Stromal cell of bone marrow (primary cell): ENCODE data around the gene LEP.

Experiments used
- DNase-seq: peaks from one replicate; pipeline ENCODE4 v3.0.0-alpha.2; 2012; ENCODE audit warnings: low read depth

Gene LEP

GRCh38 chr7:128240696-128241386 is at the start of gene LEP:
LEP (plus strand) TSS chr7:128241278; CDS start chr7:128252019, 10,741 bp downstream.
- DNase-seq: no peak

- no peak for DNase-seq
Observed at GRCh38 chr7:128192497-128193142, 48.5 kb upstream of the LEP start.

DNA sequence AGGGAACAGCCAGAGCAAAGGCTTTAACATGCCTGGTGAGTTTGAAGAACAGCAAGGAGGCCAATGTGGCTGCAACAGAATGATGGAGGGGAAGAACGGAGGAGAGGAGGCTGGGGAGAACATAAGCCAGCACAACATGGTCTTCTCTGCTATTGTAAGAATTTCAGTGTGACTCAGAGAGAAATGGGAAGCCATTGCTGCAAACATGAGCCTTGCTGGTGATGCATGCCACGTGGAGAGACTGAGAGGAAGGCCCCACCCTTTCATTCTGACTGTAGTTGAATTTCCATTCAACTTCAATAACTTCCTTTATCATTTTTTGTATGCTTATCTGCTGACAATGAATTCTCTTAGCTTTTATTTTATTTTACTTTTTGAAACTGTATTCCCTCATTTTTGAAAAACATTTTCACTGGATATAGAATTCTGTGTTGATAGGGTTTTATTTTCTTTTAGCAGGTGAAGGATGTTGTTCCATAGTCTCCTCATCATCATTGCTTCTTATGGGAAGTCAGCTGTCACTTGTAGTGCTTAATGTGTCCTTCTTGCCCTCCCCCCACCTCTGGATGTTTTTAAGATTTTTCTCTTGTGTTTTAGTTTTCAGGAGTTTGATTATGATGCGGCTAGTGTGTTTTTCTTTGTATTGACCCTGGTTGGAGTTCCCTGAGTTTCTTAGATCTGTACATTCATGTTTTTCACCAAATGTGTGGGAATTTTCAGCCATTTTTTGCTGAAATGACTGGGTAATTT is 46.4 kb upstream of the LEP start:
- no peak for DNase-seq

- peak; percentile 21 for DNase-seq
Observed at GRCh38 chr7:128197589-128197988, 43.5 kb upstream of the LEP start.

- DNase-seq: no peak
Observed at GRCh38 chr7:128197989-128198580, 43.0 kb upstream of the LEP start.

- no peak for DNase-seq
Observed at GRCh38 chr7:128200376-128200775, 40.7 kb upstream of the LEP start.

GRCh38 chr7:128201067-128201689 is 39.9 kb upstream of the LEP start:
- no peak for DNase-seq

- no peak for DNase-seq
Observed at GRCh38 chr7:128201690-128202085, 39.4 kb upstream of the LEP start.

- no peak for DNase-seq
Observed at GRCh38 chr7:128202287-128202957, 38.7 kb upstream of the LEP start.

DNA sequence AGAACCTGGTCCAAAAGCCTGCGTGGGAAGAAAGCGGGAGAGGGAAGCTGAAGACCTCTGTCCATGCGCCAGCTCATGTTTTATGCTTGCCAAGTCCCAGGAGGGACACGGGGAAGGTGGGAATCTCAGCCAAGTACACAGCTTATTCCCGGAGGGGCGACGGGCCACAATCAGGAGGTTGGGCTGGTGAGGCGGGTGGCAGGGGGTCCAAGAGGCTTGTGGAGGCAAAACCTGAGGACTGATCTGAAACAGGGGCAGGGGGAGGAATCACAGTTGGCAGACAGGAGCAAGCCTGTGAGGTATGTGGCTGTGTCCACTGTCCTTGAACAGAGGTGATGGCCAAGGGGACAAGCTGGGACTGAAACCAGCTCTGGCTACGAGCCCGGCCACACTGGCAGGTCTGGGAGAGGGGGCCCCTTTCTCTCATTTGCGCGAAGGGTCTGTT is 38.0 kb upstream of the LEP start:
- no peak for DNase-seq

- no peak for DNase-seq
Observed at GRCh38 chr7:128203710-128204214, 37.3 kb upstream of the LEP start.

DNA sequence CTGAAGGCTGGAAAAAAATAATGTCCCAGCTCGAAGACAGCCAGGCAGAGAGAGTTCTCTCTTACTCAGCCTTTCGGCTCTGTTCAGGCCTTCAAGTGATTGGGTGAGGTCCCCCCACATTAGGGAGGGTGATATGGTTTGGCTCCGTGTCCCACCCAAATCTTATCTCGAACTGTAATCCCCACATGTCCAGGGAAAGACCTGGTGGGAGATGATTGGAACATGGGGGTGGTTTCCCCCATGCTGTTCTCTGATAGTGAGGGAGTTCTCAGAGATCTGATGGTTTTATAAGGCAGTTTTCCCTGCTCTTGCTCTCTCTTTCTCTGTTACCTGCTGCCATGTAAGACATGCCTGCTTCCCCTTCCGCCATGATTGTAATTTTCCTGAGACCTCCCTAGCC is 36.6 kb upstream of the LEP start:
- no peak for DNase-seq

DNA sequence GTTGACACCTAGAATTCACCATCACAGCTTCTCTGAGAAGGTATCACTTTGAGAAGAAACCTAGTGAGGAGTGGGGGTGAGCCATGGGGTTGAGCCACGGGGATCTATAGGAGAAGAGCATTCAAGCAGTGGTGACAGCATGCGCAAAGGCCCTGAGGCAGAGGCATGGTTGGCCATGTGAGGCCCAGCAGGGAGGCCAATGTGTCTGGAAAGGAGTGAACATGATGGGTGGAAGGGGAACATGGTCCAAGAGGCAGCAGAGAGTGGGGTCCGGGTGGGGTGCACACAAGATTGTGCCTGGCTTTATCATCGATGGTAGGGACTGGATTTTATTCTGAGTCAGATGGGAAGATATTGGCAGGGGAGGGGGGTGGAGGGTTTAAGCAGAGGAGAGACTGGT is 36.0 kb upstream of the LEP start:
- no peak for DNase-seq

DNA sequence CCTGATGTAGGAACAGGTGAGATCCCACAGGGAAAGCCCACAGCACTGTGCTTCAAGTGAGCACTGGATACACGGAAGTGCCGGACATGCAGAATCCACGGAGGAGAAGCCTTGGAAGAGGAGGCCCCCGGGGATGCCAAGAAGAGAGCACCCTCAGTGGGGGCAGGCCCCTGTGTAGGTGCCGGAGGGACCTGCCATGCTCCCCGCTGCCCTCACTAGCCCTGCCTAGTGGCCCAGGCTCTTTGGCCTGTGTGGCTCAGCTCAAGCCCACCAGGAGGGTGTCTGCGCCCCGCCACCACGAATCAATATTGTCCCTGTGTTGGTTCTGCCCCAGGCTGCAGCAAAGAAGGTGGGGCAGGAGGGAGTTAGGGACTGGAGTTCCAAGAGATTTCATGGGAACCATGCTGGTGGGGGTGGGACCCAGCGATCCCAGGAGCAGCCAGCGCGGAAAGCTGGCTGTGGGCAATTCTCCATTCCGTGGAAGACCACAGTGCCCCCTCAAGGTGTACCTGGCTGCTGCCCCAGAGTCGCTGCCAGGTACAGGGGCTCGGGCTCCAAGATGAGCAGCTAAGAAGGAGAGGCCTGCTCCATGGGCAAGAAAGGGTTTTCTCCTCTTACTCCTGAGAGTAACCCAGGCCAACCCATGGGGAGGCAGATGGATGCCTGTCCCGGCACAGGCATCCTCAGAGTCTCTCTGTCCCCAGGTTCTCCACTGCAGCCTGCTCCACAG is 34.9 kb upstream of the LEP start:
- no peak for DNase-seq

- no peak for DNase-seq
Observed at GRCh38 chr7:128206747-128207500, 34.2 kb upstream of the LEP start.

DNA sequence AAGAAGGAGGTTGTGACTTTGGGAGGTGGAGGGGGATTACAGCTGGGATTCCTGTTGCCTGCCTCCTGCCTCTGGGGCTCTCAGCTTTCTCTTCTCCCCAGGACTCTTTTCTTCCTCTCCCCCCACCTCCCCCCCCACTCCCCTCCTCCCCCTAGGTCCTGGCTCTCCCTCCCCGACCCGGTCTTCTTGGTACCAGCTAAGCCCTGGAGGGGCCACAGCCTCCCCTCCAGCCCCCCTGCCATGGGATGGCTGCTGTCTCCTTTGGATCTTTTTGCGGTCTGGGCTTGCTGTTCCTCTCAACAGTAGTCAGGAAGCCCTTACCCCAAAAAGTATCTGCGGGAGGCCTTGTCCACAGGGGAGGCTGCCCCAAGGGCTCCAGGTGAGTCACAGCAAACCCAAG is 33.5 kb upstream of the LEP start:
- no peak for DNase-seq

DNA sequence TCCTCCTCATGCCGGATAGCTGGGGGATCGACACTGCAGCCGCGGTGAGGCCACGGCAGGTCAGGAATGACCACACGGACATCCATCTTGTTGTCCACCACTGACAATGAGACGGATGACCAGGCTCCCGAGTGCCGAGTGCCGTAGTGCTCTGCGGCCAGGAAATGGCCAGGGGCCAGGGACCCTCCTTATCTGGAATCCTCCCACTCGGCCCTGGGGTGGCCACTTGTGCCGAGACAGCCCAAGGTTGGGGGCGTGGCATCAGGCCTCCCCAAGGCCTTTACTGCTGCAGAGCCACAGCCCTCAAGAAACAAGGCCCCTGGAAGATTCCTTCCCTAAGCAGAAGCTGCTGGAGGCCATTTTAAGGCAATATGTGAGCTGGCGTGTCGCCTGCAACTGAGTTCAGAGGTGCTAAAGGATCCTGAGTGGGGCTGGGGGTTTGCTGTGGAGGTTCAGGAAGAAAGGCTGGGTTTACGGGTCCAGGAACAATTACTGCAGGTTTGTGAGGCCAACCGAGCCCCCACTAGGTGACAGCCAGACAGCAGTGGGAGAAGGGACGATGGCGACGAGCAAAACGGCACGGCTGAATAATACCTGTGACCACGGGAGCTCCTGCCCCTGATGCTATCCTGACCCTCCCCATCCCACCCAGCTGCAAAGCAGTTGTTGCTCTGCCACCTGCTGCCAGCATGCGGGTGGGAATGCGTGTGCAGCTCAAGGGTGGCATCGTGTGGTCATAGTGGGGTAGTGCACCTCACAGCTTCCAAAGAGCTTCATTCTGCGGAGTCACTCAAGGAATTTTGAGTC is 31.6 kb upstream of the LEP start:
- DNase-seq: peak; percentile 52

DNA sequence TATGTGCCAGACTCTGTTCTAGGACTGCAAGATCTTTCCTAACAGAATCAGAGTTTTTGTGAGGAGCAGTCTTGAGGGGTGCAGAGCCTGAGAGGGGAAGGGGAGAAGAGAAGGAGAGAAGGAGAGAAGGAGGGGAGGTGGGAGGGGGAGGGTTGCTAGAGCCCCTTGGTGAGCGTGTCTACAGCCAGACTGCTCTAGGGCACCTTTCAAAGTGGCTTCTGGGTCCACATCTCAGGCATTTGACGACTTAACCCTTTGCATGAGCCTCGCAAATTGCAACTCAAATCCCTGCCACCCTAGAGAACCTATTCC is 31.1 kb upstream of the LEP start:
- no peak for DNase-seq
